GM21515 (cell line): Measurements from ENCODE around the gene PROM1.

Experiments
- ATAC-seq: cut with Tn5 transposase; IDR thresholded peaks from one replicate; pipeline ENCODE4 v1.9.1; 2021; ENCODE audit not compliant: unreplicated experiment

The PROM1 gene, protein sequence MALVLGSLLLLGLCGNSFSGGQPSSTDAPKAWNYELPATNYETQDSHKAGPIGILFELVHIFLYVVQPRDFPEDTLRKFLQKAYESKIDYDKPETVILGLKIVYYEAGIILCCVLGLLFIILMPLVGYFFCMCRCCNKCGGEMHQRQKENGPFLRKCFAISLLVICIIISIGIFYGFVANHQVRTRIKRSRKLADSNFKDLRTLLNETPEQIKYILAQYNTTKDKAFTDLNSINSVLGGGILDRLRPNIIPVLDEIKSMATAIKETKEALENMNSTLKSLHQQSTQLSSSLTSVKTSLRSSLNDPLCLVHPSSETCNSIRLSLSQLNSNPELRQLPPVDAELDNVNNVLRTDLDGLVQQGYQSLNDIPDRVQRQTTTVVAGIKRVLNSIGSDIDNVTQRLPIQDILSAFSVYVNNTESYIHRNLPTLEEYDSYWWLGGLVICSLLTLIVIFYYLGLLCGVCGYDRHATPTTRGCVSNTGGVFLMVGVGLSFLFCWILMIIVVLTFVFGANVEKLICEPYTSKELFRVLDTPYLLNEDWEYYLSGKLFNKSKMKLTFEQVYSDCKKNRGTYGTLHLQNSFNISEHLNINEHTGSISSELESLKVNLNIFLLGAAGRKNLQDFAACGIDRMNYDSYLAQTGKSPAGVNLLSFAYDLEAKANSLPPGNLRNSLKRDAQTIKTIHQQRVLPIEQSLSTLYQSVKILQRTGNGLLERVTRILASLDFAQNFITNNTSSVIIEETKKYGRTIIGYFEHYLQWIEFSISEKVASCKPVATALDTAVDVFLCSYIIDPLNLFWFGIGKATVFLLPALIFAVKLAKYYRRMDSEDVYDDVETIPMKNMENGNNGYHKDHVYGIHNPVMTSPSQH

DNA sequence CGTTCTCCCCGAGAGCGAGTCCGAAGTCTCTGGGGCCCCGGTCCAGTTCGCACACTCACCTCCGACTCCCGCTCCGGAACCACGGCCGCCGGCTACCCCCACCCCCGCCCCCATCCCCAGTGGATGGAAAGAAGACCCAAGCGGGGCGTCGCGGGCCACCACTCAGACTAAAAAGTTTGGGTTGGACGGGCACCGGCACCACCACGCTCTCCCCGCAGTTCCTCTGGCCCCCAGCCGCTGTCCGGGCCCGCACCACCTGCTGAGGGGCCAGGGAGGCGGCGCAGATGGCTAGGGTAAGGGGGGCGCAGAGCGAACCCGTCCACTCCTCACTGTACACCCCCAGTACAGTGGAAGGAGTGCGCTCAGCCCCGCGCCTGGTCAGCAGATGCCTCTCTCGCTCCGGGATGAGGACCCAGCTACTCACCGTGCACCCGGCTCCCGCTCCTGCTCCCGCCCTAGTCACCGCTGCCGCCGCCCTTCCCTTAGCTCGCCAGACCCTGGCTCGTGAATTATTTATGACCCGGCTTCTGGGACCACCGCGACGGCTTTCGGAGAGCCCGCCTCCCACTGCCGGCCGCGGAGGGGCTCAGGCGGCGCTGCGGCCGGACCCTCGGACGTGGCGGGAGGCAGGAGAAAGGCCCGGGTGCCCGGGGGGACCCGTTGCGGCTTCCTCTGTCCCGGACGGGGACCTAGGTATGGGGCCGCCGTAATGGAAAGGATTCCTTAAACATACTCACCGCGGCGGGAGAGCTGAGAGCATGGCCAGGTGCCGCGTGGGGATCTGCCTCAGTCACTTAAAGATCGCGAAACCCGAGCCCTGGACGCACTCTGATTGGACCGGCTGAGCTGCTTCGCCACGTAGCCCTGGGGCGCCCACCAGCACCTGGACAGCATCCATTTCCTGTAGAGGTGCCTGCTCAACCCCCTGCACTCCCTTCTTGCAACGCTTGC lies at the start of gene PROM1:
TSS of gene PROM1 (minus strand) at position 783 of the 951 bp plus-strand sequence. CDS start 8,117 bp downstream, outside the sequence.
- no peak for ATAC-seq

DNA sequence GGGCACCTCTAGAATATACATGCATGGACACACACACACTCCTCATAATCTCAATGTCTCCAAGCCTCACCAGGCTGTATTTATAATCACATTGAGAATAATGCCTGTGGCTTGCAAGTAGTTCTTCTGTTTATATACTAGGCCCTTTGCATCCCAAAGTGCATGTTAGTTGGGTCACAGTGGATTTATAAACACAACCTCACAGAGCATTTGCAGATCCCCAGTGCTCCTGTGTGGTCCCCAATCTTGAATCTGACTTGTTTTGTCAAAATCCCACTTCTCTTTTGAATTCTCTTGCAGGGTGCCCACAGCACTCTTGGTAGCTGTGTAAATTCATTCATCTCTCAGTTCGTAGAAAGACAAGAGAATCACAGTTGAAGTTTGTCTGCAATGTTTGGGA lies 49.6 kb upstream of the PROM1 start:
- ATAC-seq: no peak

DNA sequence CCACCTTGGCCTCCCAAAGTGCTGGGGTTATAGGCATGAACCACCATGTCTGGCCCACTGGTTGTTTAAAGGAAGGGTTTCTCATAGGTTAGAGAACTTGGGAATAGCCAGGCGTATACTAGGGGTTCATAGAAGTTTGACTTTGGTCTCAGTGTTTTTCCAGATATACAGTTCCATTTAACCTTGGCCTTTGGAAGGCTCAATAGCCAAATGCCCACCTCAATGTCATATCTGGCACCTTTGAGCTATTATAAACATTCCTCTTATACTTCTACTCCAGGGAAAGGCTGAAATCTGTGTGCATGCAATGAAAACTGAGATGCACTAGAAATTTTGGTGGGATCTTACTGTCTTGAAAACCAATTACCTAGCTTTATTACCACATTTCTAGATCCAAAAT lies 47.5 kb upstream of the PROM1 start:
- ATAC-seq: no peak

DNA sequence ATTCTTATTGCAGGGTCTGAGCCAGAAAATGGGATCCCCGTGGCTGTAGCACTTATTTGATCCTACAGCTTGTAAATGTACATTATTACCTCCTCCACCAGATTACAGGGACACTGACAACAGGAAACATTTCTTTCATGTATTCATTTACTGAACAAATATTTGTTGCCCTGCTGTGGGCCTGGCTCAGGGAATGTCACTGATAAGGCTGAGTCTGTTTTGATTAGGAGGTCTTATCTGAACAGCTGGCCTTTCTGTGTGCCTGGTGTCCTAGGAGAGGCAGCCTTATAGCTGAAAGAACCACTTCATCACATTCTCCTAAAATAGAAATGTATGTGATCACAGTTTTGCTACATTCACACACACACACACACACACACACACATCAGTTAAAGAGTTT lies 45.5 kb upstream of the PROM1 start:
- no peak for ATAC-seq

DNA sequence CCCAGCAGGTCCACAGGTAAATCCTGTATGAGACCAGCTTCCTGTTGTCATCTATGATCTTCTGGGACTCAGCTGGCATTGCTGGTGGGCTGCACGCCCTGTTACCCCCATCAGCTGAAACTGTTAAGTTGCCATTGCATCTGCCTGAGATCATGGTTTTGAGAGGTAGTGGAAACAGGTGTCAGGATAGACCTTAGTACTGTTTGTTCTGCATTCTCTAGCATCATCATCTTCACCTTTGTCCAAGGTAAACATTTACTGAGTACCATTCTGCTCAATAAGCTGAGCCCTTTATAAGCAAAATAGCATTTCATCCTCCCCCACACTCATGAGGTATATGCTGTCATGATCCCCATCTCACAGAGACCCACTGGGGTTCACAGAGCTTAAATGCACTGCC lies 42.9 kb upstream of the PROM1 start:
- no peak for ATAC-seq

DNA sequence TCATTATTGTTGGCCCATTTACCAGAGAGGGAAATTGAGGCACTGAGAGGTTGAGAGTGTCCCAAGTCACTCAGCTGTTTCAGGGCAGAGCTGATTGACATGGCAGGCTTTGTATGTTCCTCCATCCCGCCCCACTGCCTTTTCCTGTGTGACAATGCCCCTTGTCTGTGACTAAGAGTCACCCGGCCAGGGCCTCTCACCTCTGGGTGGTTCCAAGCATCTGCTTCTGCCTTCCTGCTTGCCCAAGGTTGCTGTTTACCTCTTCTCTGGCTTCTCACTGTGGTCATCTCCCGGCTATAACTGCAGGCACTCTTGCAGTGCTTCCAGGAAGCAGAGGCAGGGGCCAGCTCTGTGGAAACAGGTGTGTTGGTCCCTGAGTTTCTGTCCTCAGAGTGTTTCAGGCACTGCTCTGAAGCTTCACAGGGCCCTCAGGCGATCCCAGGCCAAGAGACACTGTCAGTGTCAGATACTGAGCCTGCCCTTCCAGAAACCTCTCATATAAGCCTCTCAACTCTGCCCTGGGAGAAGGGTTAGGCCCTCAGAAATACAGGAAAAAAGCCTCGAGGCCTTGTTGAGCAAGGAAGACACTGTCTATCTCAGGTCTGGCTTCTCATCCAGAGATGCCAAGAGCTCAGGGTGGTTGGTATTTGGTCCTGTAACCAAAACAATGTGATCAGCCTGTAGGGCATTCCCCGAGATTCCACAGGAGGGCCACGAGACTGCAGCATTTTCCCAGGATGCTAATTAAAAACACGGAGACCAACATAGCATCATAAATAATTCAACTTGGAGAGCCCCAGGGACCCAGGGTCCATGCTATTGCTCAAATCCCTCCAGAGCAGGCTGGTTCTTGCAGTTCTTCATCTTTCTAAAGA lies 42.0 kb upstream of the PROM1 start:
- no peak for ATAC-seq

DNA sequence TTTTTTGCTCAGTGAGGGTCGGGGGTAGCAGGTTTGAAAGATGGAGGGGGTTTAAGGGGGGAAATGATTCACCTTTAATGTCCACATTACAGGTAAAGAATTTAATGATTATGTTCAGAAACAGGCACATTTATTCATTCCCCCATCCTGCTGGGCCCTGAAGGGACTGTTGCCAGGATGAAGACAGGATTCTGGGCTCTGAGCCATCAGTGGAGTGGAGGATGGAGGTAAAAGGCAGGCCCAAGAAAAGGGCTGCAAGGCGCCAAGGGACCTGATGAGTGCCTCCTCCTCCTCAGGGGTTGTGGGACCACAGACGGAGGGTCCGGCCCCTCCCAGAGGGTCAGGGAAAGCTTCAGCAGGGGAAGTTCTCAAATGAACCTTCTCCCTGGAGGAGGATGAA lies 40.4 kb upstream of the PROM1 start:
- no peak for ATAC-seq

DNA sequence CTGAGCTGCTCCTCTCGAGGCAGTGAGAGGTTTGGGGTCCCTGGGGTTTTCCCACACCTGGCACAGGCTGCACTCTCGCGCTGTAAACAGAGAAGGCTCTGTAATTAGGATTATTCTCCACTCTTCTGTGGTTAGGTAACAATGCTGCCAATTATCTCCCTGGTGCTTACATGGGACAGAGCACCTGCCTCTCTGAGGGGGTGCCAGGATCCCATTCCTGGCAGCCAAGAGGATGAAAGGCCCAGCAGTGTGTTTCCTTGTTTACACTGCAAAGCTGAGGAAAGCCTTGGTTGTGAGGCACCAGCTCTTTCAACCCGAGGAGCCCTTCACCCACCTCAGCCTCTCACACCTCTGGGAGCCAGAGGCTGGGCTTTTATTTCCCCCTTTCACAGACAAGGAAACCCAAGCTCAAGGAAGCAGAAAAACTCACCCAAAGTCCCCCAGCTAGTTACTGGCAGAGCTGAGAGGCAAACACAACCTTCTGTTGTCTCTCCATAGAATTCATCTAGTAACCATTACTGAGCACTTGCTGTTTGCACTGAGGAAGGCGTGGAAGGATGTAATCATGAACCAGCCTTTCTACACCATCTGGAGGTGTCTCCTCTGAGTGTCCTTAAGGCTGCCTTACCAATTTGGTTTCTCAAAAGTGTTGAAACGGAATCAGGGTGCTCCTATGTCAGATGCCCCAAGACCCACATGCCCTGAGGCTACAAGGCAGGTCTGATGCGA lies 39.7 kb upstream of the PROM1 start:
- no peak for ATAC-seq

DNA sequence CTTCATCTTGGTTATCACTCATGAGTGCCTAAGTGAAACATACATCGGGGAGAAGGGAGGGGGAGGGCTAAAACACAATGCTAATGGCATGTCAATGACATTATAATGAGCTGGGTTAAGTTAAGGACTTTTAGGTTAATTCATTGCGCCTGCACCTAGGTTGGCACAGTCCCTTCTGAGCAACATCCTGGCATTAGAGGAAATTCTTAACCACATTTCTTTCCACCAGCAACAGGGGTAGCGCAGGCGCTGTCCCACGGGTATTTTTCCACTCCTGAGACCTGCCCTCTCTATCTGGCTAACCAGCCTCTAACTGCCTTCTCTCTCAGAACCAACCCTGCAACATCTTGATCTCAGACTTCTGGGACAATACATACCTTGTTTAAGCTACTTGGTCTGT lies 39.0 kb upstream of the PROM1 start:
- no peak for ATAC-seq

DNA sequence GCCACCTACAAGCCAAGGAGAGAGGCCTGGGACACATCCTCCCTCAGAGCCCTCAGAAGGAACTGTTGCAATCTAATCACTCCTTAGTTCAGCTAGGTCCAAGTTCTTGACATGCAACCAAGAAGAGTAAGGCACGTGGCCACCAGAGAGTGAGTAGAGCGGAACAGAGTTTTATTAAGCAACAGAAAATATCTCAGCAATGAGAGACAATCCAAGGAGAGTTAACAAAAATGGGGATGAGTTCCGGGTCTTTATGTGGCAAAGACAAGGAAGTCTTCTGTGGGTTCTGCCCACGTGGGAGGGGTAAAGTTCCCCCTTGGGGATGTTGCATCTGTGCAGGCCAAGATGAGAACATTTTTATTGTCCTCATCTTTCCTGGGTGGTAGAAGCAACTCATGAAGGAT lies 38.5 kb upstream of the PROM1 start:
- ATAC-seq: no peak

DNA sequence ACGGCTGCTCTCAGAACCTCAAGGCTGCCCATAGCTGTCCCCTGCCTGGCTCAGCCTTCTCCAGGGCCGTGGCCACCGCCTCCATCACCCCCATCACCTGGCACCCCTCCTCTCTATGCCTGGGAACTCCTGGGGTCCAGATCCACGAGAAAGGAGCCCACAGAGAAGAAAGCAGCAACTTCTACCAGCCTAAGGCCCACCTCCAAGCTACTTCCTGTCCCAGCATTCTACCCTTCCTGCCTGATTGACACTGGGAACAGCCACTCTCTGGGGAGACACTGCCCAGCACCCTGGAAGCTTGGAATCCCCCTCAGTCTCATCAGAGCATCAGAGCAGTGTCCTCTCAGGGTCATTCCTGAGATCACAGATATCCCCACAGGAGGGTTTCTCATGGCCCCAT lies 36.9 kb upstream of the PROM1 start:
- ATAC-seq: no peak

DNA sequence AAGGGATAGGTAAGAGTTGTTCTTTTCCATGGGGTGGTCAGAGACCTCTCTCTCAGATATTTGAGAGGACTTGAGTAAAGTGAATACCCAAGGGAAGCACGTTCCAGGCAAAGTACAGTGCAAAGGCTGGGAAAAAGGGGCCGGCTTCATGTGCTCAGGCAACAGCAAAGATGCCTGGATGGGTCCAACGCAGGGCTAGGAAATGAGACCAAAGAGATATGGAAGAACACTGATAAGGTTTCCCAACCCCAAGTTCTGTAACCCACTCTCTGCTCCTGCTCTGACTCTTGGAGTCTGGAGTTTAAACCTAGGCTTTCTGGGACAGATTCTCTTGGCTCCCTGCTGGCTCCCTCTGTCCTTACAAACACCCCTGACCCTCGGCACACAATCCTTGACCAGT lies 36.2 kb upstream of the PROM1 start:
- no peak for ATAC-seq

DNA sequence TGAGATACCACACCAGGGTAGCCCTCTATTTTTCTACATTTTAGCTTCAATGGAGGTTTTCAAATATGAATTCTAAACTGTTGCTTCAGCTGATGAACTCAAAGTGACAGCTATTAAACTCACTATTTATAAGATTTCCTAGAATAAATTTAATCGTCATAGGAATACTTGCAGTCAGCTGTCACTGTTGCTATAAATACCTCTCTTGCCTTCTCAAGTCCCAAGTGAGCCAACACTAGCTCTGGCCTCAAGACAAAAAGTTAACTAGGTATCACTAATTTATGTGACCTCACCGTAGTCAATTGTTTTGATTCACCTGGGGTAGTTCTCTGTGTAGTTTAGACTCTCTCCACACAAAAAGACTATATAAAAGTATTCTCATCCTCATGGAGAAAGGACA lies 34.3 kb upstream of the PROM1 start:
- no peak for ATAC-seq

DNA sequence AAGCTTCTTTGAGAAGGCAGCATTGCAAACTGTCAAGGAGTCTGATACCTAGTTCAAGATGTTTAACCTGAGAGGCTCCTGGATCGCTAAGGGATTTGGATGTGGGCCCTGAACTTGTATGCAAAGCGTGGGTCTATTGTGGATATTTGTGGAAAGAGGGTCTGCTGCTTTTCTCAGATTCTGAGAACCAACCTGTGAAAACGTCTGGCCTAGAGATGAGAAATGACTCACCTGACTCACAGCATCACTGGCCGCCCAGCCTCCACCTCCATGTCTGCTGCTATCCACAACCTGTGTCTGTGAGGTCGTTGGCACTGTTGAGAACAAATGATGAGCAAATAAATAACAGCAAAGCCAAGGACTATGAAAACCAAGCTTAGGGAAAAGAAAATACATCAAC lies 33.3 kb upstream of the PROM1 start:
- ATAC-seq: no peak

DNA sequence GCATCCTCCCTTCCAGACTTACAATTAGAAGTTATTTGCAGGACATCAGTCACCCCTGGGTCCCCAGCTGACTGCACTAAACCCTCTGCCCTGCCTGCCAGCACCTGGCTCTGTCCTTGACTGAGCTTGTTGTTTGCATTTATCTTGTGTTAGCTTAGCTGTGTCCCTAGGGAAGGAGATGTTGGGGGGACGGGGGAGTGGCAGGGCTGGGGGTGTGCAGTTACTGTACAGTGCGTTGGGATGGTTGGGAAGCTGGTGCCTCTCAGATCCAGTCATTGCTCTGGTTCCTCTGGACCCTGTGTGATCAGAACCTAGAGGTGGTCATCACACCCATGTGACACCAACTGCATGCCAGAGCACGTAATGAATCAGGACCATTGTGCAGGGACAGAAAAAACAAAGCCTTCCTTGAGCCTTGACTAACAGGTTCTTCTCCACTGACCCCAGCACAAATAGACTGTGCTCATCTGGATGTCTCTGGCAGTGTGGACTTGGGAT lies 32.7 kb upstream of the PROM1 start:
- ATAC-seq: no peak

DNA sequence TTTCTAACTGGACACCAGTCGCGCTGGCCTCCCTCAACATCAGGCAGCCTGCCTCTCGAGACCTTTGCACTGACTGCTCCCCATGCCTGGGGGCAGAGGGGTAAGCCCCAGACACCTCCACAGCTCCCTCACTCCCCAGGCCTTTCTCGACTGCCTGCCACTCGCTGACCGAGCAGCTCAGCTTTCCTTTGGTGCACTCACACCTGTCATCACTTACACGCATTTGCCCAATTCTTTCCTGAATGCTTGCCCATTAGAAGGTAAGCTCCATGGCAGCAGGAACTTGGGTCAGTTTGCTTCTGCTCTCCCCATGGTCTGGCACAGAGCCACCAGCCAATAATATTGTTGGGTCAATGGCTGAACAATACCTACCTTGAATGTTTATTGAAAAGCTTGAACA lies 32.2 kb upstream of the PROM1 start:
- ATAC-seq: no peak

DNA sequence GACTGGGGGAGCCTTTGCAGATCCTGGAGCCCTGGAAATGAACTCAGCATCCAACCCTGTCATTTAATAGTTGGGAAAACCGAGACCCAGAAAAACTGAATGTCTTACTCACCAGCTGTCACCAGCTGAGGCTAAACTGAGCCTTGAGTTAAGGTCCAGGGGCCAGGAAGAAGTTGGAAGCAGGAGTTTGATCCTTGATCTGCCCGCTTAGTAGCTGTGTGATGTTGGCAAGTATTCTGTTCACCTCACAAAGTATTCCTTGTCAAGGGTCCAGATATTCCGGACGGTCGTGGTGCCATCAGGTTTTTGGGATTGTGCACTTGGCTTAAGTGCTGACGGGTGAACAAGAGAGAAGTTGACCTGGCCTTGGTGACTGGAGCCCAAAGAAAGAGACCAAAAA lies 30.7 kb upstream of the PROM1 start:
- no peak for ATAC-seq

DNA sequence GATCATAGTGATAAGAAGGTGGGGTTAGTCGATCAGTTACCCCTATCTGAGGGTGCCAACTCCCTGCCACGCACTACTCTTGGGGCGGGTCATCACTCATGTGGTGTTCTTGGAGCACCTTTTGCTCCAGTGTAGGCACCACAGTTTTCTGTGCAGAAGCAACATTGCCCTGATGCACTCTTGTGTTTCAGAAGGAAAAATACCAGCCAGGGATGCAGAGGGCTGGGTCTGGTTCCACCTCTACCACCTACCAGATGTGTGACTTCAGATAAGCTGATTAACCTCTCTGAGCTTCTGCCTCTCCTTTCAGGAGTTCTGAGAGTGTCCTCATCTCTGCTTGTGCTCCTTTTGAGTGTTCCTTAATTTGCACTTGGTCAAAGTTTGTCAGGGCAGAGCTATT lies 29.9 kb upstream of the PROM1 start:
- ATAC-seq: no peak

DNA sequence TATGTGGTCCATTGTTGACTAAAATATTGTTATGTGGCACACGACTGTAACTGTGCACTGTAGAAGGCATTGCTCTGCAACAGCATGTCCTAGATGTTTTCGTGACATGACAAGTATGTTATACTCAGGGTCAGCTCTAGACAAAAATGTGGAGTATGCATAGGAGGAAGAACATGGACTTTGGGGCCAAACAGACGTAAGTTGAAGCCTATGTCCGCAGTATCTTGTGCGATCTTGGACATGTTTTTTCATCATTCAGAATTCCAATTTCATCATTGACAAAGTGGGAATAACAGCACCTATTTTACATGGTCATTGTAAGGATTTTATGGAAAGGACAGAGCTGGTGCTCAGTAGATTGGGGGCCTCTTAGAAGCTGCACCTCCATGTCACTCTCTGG lies 27.7 kb upstream of the PROM1 start:
- ATAC-seq: no peak
